Measurements from ENCODE around the gene BSPRY.

BSPRY gene

GRCh38 chr9:113349445-113350094 lies at the start of gene BSPRY:
Gene BSPRY (plus strand): TSS chr9:113349541. CDS start chr9:113349580, 39 bp downstream.
- DNase-seq: no peak

GRCh38 chr9:113299800-113300292 lies 49.5 kb upstream of the BSPRY start:
- DNase-seq: no peak

GRCh38 chr9:113301548-113301947 lies 47.8 kb upstream of the BSPRY start:
- DNase-seq: no peak

GRCh38 chr9:113302792-113303418 lies 46.4 kb upstream of the BSPRY start, which contains the start of gene RNF183:
Gene RNF183 (minus strand): TSS chr9:113303376. CDS start chr9:113298184, 5,192 bp downstream.
- no peak for DNase-seq

GRCh38 chr9:113306566-113306965 lies 42.8 kb upstream of the BSPRY start:
- DNase-seq: no peak

GRCh38 chr9:113307396-113307975 lies 41.9 kb upstream of the BSPRY start:
- DNase-seq: no peak

GRCh38 chr9:113309204-113309813 lies 40.0 kb upstream of the BSPRY start:
- DNase-seq: peak in 1 of 2 experiments; percentile 21

GRCh38 chr9:113310538-113310937 lies 38.8 kb upstream of the BSPRY start:
- DNase-seq: no peak

GRCh38 chr9:113311961-113312360 lies 37.4 kb upstream of the BSPRY start:
- no peak for DNase-seq

- no peak for DNase-seq
Observed at GRCh38 chr9:113313261-113313660, 36.1 kb upstream of the BSPRY start.

- DNase-seq: no peak
Observed at GRCh38 chr9:113315231-113315630, 34.1 kb upstream of the BSPRY start.

- no peak for DNase-seq
Observed at GRCh38 chr9:113316030-113316429, 33.3 kb upstream of the BSPRY start.

GRCh38 chr9:113317777-113318176 lies 31.6 kb upstream of the BSPRY start:
- DNase-seq: no peak

GRCh38 chr9:113319054-113319453 lies 30.3 kb upstream of the BSPRY start:
- no peak for DNase-seq

GRCh38 chr9:113320051-113320450 lies 29.3 kb upstream of the BSPRY start:
- DNase-seq: no peak

GRCh38 chr9:113322671-113323070 lies 26.7 kb upstream of the BSPRY start:
- no peak for DNase-seq

- no peak for DNase-seq
Observed at GRCh38 chr9:113326230-113326629, 23.1 kb upstream of the BSPRY start.

- DNase-seq: no peak
Observed at GRCh38 chr9:113328045-113328782, 21.1 kb upstream of the BSPRY start.

GRCh38 chr9:113331780-113332179 lies 17.6 kb upstream of the BSPRY start:
- DNase-seq: no peak

GRCh38 chr9:113337714-113338113 lies 11.6 kb upstream of the BSPRY start:
- DNase-seq: no peak

GRCh38 chr9:113340011-113340699 lies 9.2 kb upstream of the BSPRY start, which contains the start of gene WDR31:
Gene WDR31 (minus strand): TSS chr9:113340275. CDS start chr9:113332022, 8,253 bp downstream.
- DNase-seq: peak; percentile 21 to 75

Data from NCI-H446 (cell line).